Neuronal stem cell (in vitro differentiated cells): Measurements from ENCODE around the gene MARCHF7.

Experiments
- DNase-seq: peaks from one replicate; pipeline ENCODE4 v3.0.0-alpha.2; 2013; ENCODE audit warnings: low spot score
- H2AFZ ChIP-seq: one replicate; pipeline ENCODE4 v1.6.1; 2013; ENCODE audit warnings: mild to moderate bottlenecking, low read length, inconsistent platforms
- H2AK5ac ChIP-seq: 2 replicates; pipeline ENCODE4 v1.6.1; 2013; ENCODE audit warnings: low read depth, mild to moderate bottlenecking, inconsistent platforms, low read length, moderate library complexity, mixed read lengths
- H2BK120ac ChIP-seq: 2 replicates; pipeline ENCODE4 v1.6.1; 2013; ENCODE audit warnings: low read depth, mild to moderate bottlenecking, inconsistent platforms, low read length, moderate library complexity, mixed read lengths
- H2BK12ac ChIP-seq: one replicate; pipeline ENCODE4 v1.6.1; 2013; ENCODE audit warnings: low read length, inconsistent platforms
- H2BK15ac ChIP-seq: 2 replicates; pipeline ENCODE4 v1.6.1; 2013; ENCODE audit warnings: mild to moderate bottlenecking, low read length, inconsistent platforms, mixed read lengths
- H2BK5ac ChIP-seq: one replicate; pipeline ENCODE4 v1.6.1; 2013; ENCODE audit warnings: inconsistent platforms, mild to moderate bottlenecking, low read length, moderate library complexity
- H3K14ac ChIP-seq: one replicate; pipeline ENCODE4 v1.6.1; 2013; ENCODE audit warnings: low read length, inconsistent platforms
- H3K18ac ChIP-seq: 2 replicates; pipeline ENCODE4 v1.6.1; 2013; ENCODE audit warnings: low read length, inconsistent platforms
- H3K23ac ChIP-seq: 2 replicates; pipeline ENCODE4 v1.6.1; 2013; ENCODE audit warnings: low read depth, mild to moderate bottlenecking, mixed read lengths, low read length, inconsistent platforms; ENCODE audit not compliant: poor library complexity
- H3K27ac ChIP-seq: replicated peaks from 3 replicates; pipeline ENCODE4 v1.5.1; 2013; ENCODE audit warnings: low read length, inconsistent platforms
- H3K27me3 ChIP-seq, 3 experiments: 2 replicates each; pipeline ENCODE4 v1.6.1; 2013; ENCODE audit warnings: low read length in 3 of 3, mild to moderate bottlenecking in 2 of 3, inconsistent platforms in 1 of 3, low read depth in 1 of 3, mixed read lengths in 1 of 3, moderate library complexity in 1 of 3; ENCODE audit not compliant: control insufficient read depth in 3 of 3, insufficient read depth in 3 of 3
- H3K36me3 ChIP-seq, 2 donors: replicated peaks in 1 of 2; 2 replicates each; pipeline ENCODE4 v1.6.1; 2013; ENCODE audit warnings: low read length in 2 of 2; ENCODE audit not compliant: control insufficient read depth in 2 of 2, insufficient read depth in 2 of 2
- H3K4ac ChIP-seq: 2 replicates; pipeline ENCODE4 v1.6.1; 2013; ENCODE audit warnings: inconsistent platforms, mild to moderate bottlenecking, low read length, moderate library complexity
- H3K4me1 ChIP-seq, 2 donors: 1 replicate in 1 of 2; 2 replicates in 1 of 2; pipeline ENCODE4 v1.6.1; 2013; ENCODE audit warnings: low read length in 2 of 2, low read depth in 1 of 2; ENCODE audit not compliant: control insufficient read depth in 2 of 2, insufficient read depth in 1 of 2
- H3K4me2 ChIP-seq: one replicate; pipeline ENCODE4 v1.6.1; 2013; ENCODE audit warnings: mild to moderate bottlenecking, low read length, inconsistent platforms; ENCODE audit not compliant: insufficient read depth, poor library complexity, severe bottlenecking
- H3K4me3 ChIP-seq, 2 donors: 2 replicates each; pipeline ENCODE4 v1.5.1; 2013; ENCODE audit warnings: low read length in 2 of 2, mild to moderate bottlenecking in 2 of 2, inconsistent platforms in 1 of 2, moderate library complexity in 1 of 2
- H3K79me1 ChIP-seq: one replicate; pipeline ENCODE4 v1.6.1; 2013; ENCODE audit warnings: low read depth, mild to moderate bottlenecking, inconsistent platforms, low read length, moderate library complexity
- H3K9ac ChIP-seq: one replicate; pipeline ENCODE4 v1.6.1; 2013; ENCODE audit warnings: mild to moderate bottlenecking, low read depth, low read length, inconsistent platforms; ENCODE audit not compliant: poor library complexity
- H3K9me3 ChIP-seq, 2 donors: replicated peaks in 1 of 2; 2 replicates each; pipeline versions ENCODE3 to v1.6.1; 2013; ENCODE audit warnings: low read length in 2 of 2, mild to moderate bottlenecking in 2 of 2, inconsistent platforms in 1 of 2, low read depth in 1 of 2, mixed read lengths in 1 of 2, moderate library complexity in 1 of 2; ENCODE audit not compliant: control insufficient read depth in 2 of 2, insufficient read depth in 1 of 2
- H4K8ac ChIP-seq: one replicate; pipeline ENCODE4 v1.6.1; 2013; ENCODE audit warnings: low read depth, mild to moderate bottlenecking, inconsistent platforms, low read length, moderate library complexity
- H4K91ac ChIP-seq: one replicate; pipeline ENCODE4 v1.6.1; 2013; ENCODE audit warnings: low read length, low read depth, mild to moderate bottlenecking, inconsistent platforms; ENCODE audit not compliant: poor library complexity
- WGBS, 2 donors: extraction: QIAGEN DNeasy Blood & Tissue Kit; methylation state at CpG; one replicate each; pipeline ENCODE4 v1.1.7; 2013; ENCODE audit warnings: missing lambda C conversion rate in 2 of 2, mixed read lengths in 1 of 2; ENCODE audit not compliant: insufficient read length in 2 of 2, insufficient replicate concordance in 1 of 2; ENCODE audit errors: extremely low coverage in 2 of 2; 5-methylcytosine and 5-hydroxymethylcytosine counted together

Gene MARCHF7

GRCh38 chr2:159728629-159729028 is 16.3 kb downstream of the MARCHF7 start:
- Histone ChIP-seq H3K4me2 (no peak overlapping the region), H3K79me1 (peaks cover 6% of the 10 kb centered on the region), H3K14ac (no peak overlapping the region), H3K23ac (no peak overlapping the region), H2AFZ (no peak overlapping the region), H3K36me3 (peaks cover 14 to 92% of the 10 kb centered on the region in 2 donors), H2BK15ac (no peak overlapping the region), H3K4me1 (no peaks in the 10 kb centered on the region), H3K27ac (no peak overlapping the region), H3K18ac (no peak overlapping the region), H4K91ac (no peak overlapping the region), H3K4ac (no peak overlapping the region), H2BK5ac (no peak overlapping the region), H3K9me3 (peaks cover 1 to 43% of the 10 kb centered on the region in 2 donors), H4K8ac (no peak overlapping the region), H2BK120ac (no peak overlapping the region), H3K4me3 (no peak overlapping the region), H2AK5ac (no peak overlapping the region), H2BK12ac (no peak overlapping the region), H3K27me3 (no peaks in the 10 kb centered on the region), H3K9ac (no peak overlapping the region)
- WGBS, 2 donors: 100% methylated on average over 1 of the region's 3 CpGs; no CpG with 5 or more reads in 1 of the 2 donors
- DNase-seq: no peak

- WGBS, 2 donors: no CpG with 5 or more reads among the region's 1 CpG
Observed at GRCh38 chr2:159735648-159736047, 23.3 kb downstream of the MARCHF7 start.

GRCh38 chr2:159736048-159736447 is 23.7 kb downstream of the MARCHF7 start:
- WGBS, 2 donors: no CpG with 5 or more reads among the region's 3 CpGs
- Histone ChIP-seq H3K9ac (no peak overlapping the region), H3K4me2 (no peak overlapping the region), H2BK15ac (no peak overlapping the region), H3K27me3 (no peaks in the 10 kb centered on the region), H3K9me3 (peaks cover 0 to 18% of the 10 kb centered on the region in 2 donors), H3K14ac (no peak overlapping the region), H2BK12ac (no peak overlapping the region), H3K4me3 (no peak overlapping the region), H3K23ac (no peak overlapping the region), H2BK120ac (no peak overlapping the region), H3K27ac (no peak overlapping the region), H3K36me3 (peaks cover 18 to 100% of the 10 kb centered on the region in 2 donors), H2AFZ (no peak overlapping the region), H3K4me1 (no peaks in the 10 kb centered on the region), H3K18ac (no peak overlapping the region), H2BK5ac (no peak overlapping the region), H4K91ac (no peak overlapping the region), H4K8ac (no peak overlapping the region), H2AK5ac (no peak overlapping the region), H3K79me1 (peaks cover 7% of the 10 kb centered on the region), H3K4ac (no peak overlapping the region)
- DNase-seq: no peak

More at GRCh38 chr2:159735648-159736047, 23.3 kb downstream of the MARCHF7 start:
- Histone ChIP-seq H4K91ac (no peak overlapping the region), H3K36me3 (peaks cover 22 to 100% of the 10 kb centered on the region in 2 donors), H3K4ac (no peak overlapping the region), H2BK120ac (no peak overlapping the region), H3K4me2 (no peak overlapping the region), H3K4me3 (no peak overlapping the region), H2BK5ac (no peak overlapping the region), H2AFZ (no peak overlapping the region), H2AK5ac (no peak overlapping the region), H3K79me1 (peaks cover 7% of the 10 kb centered on the region), H2BK12ac (no peak overlapping the region), H3K27ac (no peak overlapping the region), H2BK15ac (no peak overlapping the region), H3K14ac (no peak overlapping the region), H3K23ac (no peak overlapping the region), H3K27me3 (no peaks in the 10 kb centered on the region), H3K4me1 (no peaks in the 10 kb centered on the region), H3K9me3 (peaks cover 0 to 22% of the 10 kb centered on the region in 2 donors), H3K18ac (no peak overlapping the region), H3K9ac (no peak overlapping the region), H4K8ac (no peak overlapping the region)
- no peak for DNase-seq

- Histone ChIP-seq H3K27me3 (no peaks in the 10 kb centered on the region), H3K27ac (no peak overlapping the region), H2BK120ac (no peak overlapping the region), H4K8ac (no peak overlapping the region), H4K91ac (no peak overlapping the region), H2AFZ (no peak overlapping the region), H3K36me3 (peaks cover 17 to 100% of the 10 kb centered on the region in 2 donors), H2BK15ac (no peak overlapping the region), H3K79me1 (peaks cover 7% of the 10 kb centered on the region), H3K4me3 (no peak overlapping the region), H3K4me1 (no peaks in the 10 kb centered on the region), H3K4ac (no peak overlapping the region), H3K23ac (no peak overlapping the region), H3K9me3 (peaks cover 0 to 16% of the 10 kb centered on the region in 2 donors), H3K14ac (no peak overlapping the region), H3K9ac (no peak overlapping the region), H2AK5ac (no peak overlapping the region), H2BK12ac (no peak overlapping the region), H2BK5ac (no peak overlapping the region), H3K18ac (no peak overlapping the region), H3K4me2 (no peak overlapping the region)
- DNase-seq: no peak
- no CpG with 5 or more reads among the region's 1 CpG for WGBS, 2 donors
Observed at GRCh38 chr2:159737292-159737916, 25.1 kb downstream of the MARCHF7 start.
